C4-2B (cell line): Measurements from ENCODE around the gene COX5B.

Experiments
- CTCF ChIP-seq: fragments of 450-650 bp; conservative IDR thresholded peaks from 2 replicates; pipeline ENCODE4 v1.5.1; 2017; ENCODE audit warnings: mild to moderate bottlenecking
- ZFX ChIP-seq: fragments of 450-650 bp; IDR thresholded peaks from 2 replicates; pipeline ENCODE4 v1.6.1; 2017

GRCh38 chr2:97670471-97670870, 24.6 kb downstream of the COX5B start:
- TF ChIP-seq CTCF (no peak), ZFX (no peak)
